GM10266 (cell line): ENCODE data around the gene NPAS1.

Experiments
- DNase-seq: peaks from one replicate; pipeline ENCODE4 v3.0.0; 2012; ENCODE audit errors: extremely low spot score
- TF ChIP-seq, protein P1 (sequence below): IDR thresholded peaks from 2 replicates; pipeline ENCODE4 v1.5.1; 2012; ENCODE audit warnings: mild to moderate bottlenecking, low read depth; ENCODE audit not compliant: control insufficient read depth, insufficient read depth; ENCODE audit errors: missing control alignments

Gene NPAS1

DNA sequence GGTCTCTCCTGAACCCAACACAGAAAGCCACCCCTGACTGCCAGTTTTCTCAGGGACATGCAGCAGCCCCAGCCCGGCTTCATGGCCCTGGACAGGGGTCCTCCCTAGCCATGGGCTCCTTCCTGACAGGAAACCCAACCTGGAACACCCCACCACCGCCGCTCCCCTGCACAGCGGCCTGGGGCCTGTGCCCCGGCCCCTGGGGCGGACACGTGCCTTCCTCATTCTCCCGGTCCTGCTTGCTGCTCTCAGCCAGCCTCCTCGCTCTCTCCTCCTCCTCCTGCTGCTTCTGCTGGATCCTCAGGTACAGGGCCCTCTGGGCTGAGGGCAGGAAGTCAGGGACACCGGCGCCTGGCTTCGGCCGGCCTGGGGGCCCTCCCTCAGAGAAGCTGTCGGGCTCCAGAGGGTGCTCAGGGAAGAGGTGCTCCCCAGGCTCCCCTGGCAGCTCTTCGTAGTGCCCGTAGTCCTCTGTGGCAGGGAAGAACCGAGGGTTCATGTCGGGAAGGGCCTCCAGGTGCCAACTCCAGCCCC, 49.3 kb downstream of the NPAS1 start:
- TF ChIP-seq, protein P1, sequence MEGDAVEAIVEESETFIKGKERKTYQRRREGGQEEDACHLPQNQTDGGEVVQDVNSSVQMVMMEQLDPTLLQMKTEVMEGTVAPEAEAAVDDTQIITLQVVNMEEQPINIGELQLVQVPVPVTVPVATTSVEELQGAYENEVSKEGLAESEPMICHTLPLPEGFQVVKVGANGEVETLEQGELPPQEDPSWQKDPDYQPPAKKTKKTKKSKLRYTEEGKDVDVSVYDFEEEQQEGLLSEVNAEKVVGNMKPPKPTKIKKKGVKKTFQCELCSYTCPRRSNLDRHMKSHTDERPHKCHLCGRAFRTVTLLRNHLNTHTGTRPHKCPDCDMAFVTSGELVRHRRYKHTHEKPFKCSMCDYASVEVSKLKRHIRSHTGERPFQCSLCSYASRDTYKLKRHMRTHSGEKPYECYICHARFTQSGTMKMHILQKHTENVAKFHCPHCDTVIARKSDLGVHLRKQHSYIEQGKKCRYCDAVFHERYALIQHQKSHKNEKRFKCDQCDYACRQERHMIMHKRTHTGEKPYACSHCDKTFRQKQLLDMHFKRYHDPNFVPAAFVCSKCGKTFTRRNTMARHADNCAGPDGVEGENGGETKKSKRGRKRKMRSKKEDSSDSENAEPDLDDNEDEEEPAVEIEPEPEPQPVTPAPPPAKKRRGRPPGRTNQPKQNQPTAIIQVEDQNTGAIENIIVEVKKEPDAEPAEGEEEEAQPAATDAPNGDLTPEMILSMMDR, result no peak
- DNase-seq, result no peak

DNA sequence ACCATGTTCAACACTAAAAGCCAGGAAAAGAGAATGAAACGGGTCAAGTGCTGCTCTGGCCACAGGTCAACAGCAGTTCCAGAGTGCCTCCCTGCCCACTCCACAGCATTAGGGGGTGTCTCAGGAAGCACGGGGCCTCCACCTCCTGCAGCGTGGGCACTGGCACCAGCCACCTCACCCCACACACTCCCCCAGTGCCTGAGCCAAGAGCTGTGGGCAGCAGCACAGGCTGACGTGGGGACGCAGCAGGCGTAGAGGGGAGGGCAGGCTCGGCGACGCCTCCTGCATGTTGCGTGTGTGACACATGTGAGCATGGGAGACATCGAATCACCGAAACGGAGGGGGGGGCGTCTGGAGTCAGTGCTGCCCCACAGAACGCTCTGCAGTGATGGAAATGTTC, 50.2 kb downstream of the NPAS1 start:
- TF ChIP-seq, protein P1, result no peak

DNA sequence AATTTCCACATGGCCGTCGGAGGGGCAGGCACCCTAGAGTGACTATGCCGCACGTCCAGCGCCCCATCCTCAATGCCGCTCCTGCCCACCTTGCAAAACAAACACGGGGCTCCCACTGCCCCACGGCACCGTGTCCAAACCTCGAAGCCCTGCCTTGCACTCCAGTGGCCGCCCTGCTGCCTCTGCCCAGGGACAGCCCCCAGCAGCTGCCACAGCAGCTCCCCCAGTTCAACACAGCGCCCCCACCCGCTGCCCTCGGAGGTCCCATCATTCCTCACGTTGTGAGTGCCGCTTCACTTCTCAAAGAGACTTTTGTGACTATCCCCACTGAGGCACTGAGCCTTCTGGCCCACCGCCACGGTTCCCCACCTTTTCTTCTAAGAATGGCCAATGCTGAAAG, 51.1 kb downstream of the NPAS1 start:
- no peak for DNase-seq
- TF ChIP-seq, protein P1, result no peak

More for the DNA sequence above, 50.2 kb downstream of the NPAS1 start:
- no peak for DNase-seq

DNA sequence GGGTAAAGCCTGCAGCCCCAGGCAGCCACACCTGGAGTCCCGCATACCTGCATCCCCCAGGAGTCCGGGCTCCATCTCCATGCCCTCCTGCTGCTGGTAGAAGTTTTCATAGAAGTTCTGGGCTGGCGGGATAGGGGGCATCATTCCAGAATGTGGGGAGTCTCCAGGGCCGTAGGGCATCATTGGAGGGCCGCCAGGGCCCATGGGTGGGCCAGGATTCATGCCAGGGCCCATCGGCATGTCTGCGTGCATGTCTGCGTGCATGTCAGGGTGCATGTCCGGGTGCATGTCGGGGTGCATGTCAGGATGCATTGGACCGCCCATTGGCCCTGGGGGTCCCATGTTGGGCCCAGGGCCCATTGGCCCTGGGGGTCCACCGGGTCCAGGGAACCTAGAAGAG, 52.1 kb downstream of the NPAS1 start:
- TF ChIP-seq, protein P1, result no peak
- DNase-seq, result no peak

DNA sequence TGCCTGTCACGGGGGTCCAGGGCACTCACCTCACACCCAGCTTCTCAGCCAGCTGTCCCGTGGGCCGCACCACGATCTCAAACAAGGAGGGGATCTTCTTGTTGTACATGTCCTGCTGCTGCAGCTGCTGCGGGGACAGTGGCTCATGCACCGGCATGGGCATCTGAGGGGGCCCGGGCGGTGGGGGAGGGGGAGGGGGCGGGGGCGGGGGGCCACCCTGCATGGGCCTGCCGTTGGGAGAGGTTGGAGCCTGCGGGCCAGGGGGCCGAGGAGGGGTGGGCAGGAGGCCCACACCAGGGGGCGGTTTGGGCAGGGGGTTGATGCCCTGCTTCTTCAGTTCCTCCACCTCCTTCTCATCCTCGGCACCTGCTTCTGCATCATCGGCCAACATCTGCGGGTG, 52.7 kb downstream of the NPAS1 start:
- TF ChIP-seq, protein P1, result no peak

DNA sequence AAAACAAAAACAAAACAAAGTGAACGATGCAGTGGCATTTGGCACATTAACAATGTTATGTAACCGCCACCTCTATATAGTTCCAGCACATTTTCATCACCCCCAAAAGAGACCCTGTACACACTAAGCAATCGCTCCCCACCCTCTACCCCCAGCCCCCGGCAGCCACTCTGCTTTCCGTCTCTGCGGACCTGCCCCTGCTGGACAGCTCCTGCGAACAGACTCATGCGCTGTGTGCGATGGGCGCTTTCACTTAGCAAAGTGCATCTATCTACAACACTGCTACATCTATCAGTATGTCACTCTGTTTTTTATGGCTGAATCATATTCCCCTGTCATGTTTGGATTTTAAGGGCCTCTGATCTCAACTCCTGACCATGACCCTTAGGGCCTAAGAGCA, 53.9 kb downstream of the NPAS1 start:
- TF ChIP-seq, protein P1, result no peak
- DNase-seq, result no peak

More for the DNA sequence above, 52.7 kb downstream of the NPAS1 start:
- no peak for DNase-seq

DNA sequence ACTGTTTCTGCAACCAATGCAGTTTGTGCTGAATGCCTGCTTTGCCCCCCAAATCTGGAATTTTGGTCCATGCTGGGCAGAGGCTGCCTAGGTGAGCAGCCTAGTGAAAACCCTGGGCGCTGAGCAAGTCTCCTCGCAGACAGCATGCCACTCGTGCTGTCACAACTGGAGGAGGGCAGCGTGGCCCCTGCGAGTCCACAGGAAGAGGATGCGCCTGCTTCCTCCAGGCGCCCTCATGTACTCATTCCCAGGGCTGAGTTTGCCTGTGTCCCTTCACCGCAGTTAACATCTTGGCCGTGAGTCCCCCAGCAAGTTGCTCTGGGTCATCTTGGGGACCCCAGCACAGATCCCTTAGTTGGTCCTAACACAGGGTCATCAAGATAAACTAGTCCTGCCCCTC, 55.0 kb downstream of the NPAS1 start:
- DNase-seq, result no peak
- TF ChIP-seq, protein P1, result no peak
